T-helper 22 cell (primary cell): ENCODE measurements around the gene CDHR2.
"Not testable (repeated sequence)": the region's sequence is repeated elsewhere in the genome, so short reads cannot be mapped to it uniquely, and the experiment has no call there.

Experiments
- DNase-seq: peaks from one replicate; pipeline ENCODE4 v3.0.0-alpha.2; 2020; ENCODE audit warnings: low read depth

CDHR2 gene

GRCh38 chr5:176541338-176542134, 7.6 kb upstream of the CDHR2 start:
- DNase-seq, result peak; percentile 68

- DNase-seq, result peak; percentile 55
Measured at GRCh38 chr5:176542135-176542595, 7.0 kb upstream of the CDHR2 start.

GRCh38 chr5:176542596-176543427, 6.3 kb upstream of the CDHR2 start:
- DNase-seq, result peak; percentile 30

- peak; percentile 58 for DNase-seq
Measured at GRCh38 chr5:176543428-176544182, 5.5 kb upstream of the CDHR2 start.

- DNase-seq, result no peak
Measured at GRCh38 chr5:176545388-176545736, 3.8 kb upstream of the CDHR2 start.

GRCh38 chr5:176545737-176546509, 3.2 kb upstream of the CDHR2 start:
- no peak for DNase-seq

- no peak for DNase-seq
Measured at GRCh38 chr5:176547802-176548201, 1.3 kb upstream of the CDHR2 start.

- no peak for DNase-seq
Measured at GRCh38 chr5:176549871-176550270, 729 bp downstream of the CDHR2 start.

GRCh38 chr5:176550275-176550831, 1.2 kb downstream of the CDHR2 start:
- DNase-seq, result no peak

GRCh38 chr5:176550937-176551336, 1.8 kb downstream of the CDHR2 start:
- DNase-seq, result not testable (repeated sequence)

GRCh38 chr5:176552332-176552869, 3.3 kb downstream of the CDHR2 start:
- DNase-seq, result no peak

GRCh38 chr5:176553260-176554085, 4.3 kb downstream of the CDHR2 start:
- no peak for DNase-seq

GRCh38 chr5:176557846-176558245, 8.7 kb downstream of the CDHR2 start:
- no peak for DNase-seq

- DNase-seq, result no peak
Measured at GRCh38 chr5:176559683-176560082, 10.5 kb downstream of the CDHR2 start.

- DNase-seq, result no peak
Measured at GRCh38 chr5:176560364-176560763, 11.2 kb downstream of the CDHR2 start.

GRCh38 chr5:176561259-176561658, 12.1 kb downstream of the CDHR2 start:
- no peak for DNase-seq

GRCh38 chr5:176562189-176562588, 13.0 kb downstream of the CDHR2 start:
- no peak for DNase-seq

- DNase-seq, result no peak
Measured at GRCh38 chr5:176564002-176564401, 14.9 kb downstream of the CDHR2 start.

- no peak for DNase-seq
Measured at GRCh38 chr5:176565760-176566288, 16.7 kb downstream of the CDHR2 start.

- no peak for DNase-seq
Measured at GRCh38 chr5:176568657-176569056, 19.5 kb downstream of the CDHR2 start.
